ENCODE measurements around the gene NDUFB3. TPM values are rescaled to one million over a fixed set of nuclear protein-coding genes. Genes with fewer than 3 reads are reported as not detected.
"Not testable (repeated sequence)": the region's sequence is repeated elsewhere in the genome, so short reads cannot be mapped to it uniquely, and the experiment has no call there.

The NDUFB3 gene
- total and polyA plus RNA-seq, 2 donors (not counting 3 experiments of a cell fraction or from before 2014, with no cell fraction given) = 65.6 to 96.7 TPM

- H3K9ac ChIP-seq (replicated peaks; ENCODE audit: extremely low read depth, insufficient read depth, low read length); FAIRE-seq; H3K4me1 ChIP-seq (ENCODE audit: control insufficient read depth, extremely low read depth, insufficient read depth, low read length); H3K4me3 ChIP-seq (replicated peaks in 1 of 3; ENCODE audit: insufficient read depth in 1 of 3, low read depth in 1 of 3, low read length in 3 of 3); BruUV-seq (replicated peaks); dilution Hi-C loops (cut with MboI; ENCODE audit: extremely low pct_ligation_motif_present, low sequenced_read_pairs); H2AFZ ChIP-seq (ENCODE audit: low read depth, low read length); H3K27me3 ChIP-seq (ENCODE audit: control insufficient read depth in 2 of 2, insufficient read depth in 2 of 2, low read length in 2 of 2); H3K9me3 ChIP-seq (replicated peaks; ENCODE audit: control insufficient read depth, insufficient read depth, low read length); H3K4me2 ChIP-seq (ENCODE audit: insufficient read depth, low read length); H4K20me1 ChIP-seq (replicated peaks; ENCODE audit: control insufficient read depth, extremely low read depth, insufficient read depth, low read length); H3K36me3 ChIP-seq (ENCODE audit: control insufficient read depth in 2 of 2, extremely low read depth in 1 of 2, insufficient read depth in 2 of 2, low read length in 2 of 2); H3K9me1 ChIP-seq (replicated peaks; ENCODE audit: control insufficient read depth, extremely low read depth, insufficient read depth, low read length); DNase-seq (ENCODE audit: low read depth, low spot score); intact Hi-C loops (cut with micrococcal nuclease); H3K27ac ChIP-seq (ENCODE audit: insufficient read depth, low read depth, low read length): not testable (repeated sequence)
- H3K79me2 ChIP-seq (ENCODE audit: control insufficient read depth, insufficient read depth, low read length) = peaks cover 28% of the 10 kb centered on the region
- ChIA-PET POLR2A (interaction anchor here (0.7 kb wide), 1 partner anchor 41 kb away, joined by 3 read pairs; no protein-coding TSS in a partner anchor), CTCF (interaction anchor here (2.9 kb wide), 1 partner anchor 13 kb away, joined by 11 read pairs; no protein-coding TSS in a partner anchor)
Observed at GRCh38 chr2:201043050-201043449, 28.8 kb upstream of the NDUFB3 start.

DNA sequence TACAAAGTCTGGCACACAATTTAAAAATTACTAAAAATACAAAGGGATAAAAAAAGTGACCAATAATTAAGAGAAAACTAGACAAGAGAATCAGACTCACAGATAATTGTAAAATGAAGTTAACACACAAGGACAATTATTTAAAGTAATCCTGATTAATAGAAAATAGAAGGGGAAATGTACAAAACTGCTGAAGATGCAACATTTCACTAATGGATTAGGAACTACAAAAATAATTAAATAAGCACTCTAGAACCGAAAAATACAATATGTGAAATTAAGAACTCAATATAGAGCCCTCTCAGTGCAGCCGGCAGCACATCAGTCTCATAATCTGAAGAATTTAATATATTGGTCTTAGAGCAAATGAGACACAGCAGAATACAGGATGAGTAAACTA, 24.9 kb upstream of the NDUFB3 start:
- H3K27me3 ChIP-seq (ENCODE audit: control insufficient read depth in 2 of 2, insufficient read depth in 2 of 2, low read length in 2 of 2) = no peaks in the 10 kb centered on the region
- DNase-seq (ENCODE audit: low read depth, low spot score) = no peak
- H2AFZ ChIP-seq (ENCODE audit: low read depth, low read length) = no peak overlapping the region
- POLR2A ChIA-PET = no interaction called here
- no TSS peak for BruUV-seq (replicated peaks)
- CTCF ChIA-PET = no interaction called here
- no peaks in the 10 kb centered on the region for H3K9me3 ChIP-seq (replicated peaks; ENCODE audit: control insufficient read depth, insufficient read depth, low read length)
- H3K36me3 ChIP-seq (ENCODE audit: control insufficient read depth in 2 of 2, extremely low read depth in 1 of 2, insufficient read depth in 2 of 2, low read length in 2 of 2) = no peaks in the 10 kb centered on the region
- H3K4me1 ChIP-seq (ENCODE audit: control insufficient read depth, extremely low read depth, insufficient read depth, low read length) = no peaks in the 10 kb centered on the region
- intact Hi-C loops (cut with micrococcal nuclease) (no loop called here), dilution Hi-C loops (cut with MboI; ENCODE audit: extremely low pct_ligation_motif_present, low sequenced_read_pairs) (no loop called here)
- H3K4me3 ChIP-seq (replicated peaks in 1 of 3; ENCODE audit: insufficient read depth in 1 of 3, low read depth in 1 of 3, low read length in 3 of 3) = no peak overlapping the region
- H3K27ac ChIP-seq (ENCODE audit: insufficient read depth, low read depth, low read length) = no peak overlapping the region
- FAIRE-seq = no peak
- TF ChIP-seq CTCF (IDR thresholded peaks at IDR 0.05; ENCODE audit: extremely low read depth in 1 of 2, insufficient read depth in 1 of 2, low read depth in 1 of 2, low read length in 2 of 2) (no peak), MYC (IDR thresholded peaks at IDR 0.05; ENCODE audit: low read depth, low read length) (no peak), JUN (IDR thresholded peaks at IDR 0.05; ENCODE audit: borderline replicate concordance, insufficient read depth, insufficient read length, low read depth) (no peak), POLR2A (IDR thresholded peaks at IDR 0.05; ENCODE audit: low read depth, low read length) (no peak), FOS (IDR thresholded peaks at IDR 0.05; ENCODE audit: borderline replicate concordance, insufficient read depth, low read length) (no peak), MAX (IDR thresholded peaks at IDR 0.05; ENCODE audit: insufficient read depth, insufficient read length) (no peak), EZH2 (IDR thresholded peaks at IDR 0.05; ENCODE audit: borderline replicate concordance, low read depth, low read length, severe bottlenecking) (no peak), GATA2 (IDR thresholded peaks at IDR 0.05; ENCODE audit: insufficient read depth, insufficient read length, low read depth, low read length) (no peak), POLR2AphosphoS5 (IDR thresholded peaks at IDR 0.05; ENCODE audit: insufficient read depth, low read depth, low read length) (no peak)
- peaks cover 2% of the 10 kb centered on the region for H4K20me1 ChIP-seq (replicated peaks; ENCODE audit: control insufficient read depth, extremely low read depth, insufficient read depth, low read length)
- H3K4me2 ChIP-seq (ENCODE audit: insufficient read depth, low read length) = no peak overlapping the region
- peaks cover 45% of the 10 kb centered on the region for H3K79me2 ChIP-seq (ENCODE audit: control insufficient read depth, insufficient read depth, low read length)
- no peaks in the 10 kb centered on the region for H3K9me1 ChIP-seq (replicated peaks; ENCODE audit: control insufficient read depth, extremely low read depth, insufficient read depth, low read length)
- H3K9ac ChIP-seq (replicated peaks; ENCODE audit: extremely low read depth, insufficient read depth, low read length) = no peak overlapping the region
